Spleen (tissue), 11 donors: ENCODE measurements around the gene ACER2. TPM values are rescaled to one million over a fixed set of nuclear protein-coding genes. Genes with fewer than 3 reads are reported as not detected.
"Not testable (repeated sequence)": the region's sequence is repeated elsewhere in the genome, so short reads cannot be mapped to it uniquely, and the experiment has no call there.

Experiments used
- DNase-seq: peaks from one replicate; pipeline ENCODE4 v3.0.0-alpha.2; 2020
- H3K27ac ChIP-seq, 8 donors: fragments of 200-600 bp; sonication (generic) in 7 of 8; 1 replicate in 4 of 8; 2 replicates in 4 of 8; pipeline versions ENCODE4 v1.5.0 to v1.8.0; 2016 to 2021; ENCODE audit warnings: inconsistent platforms in 4 of 8, mild to moderate bottlenecking in 4 of 8, moderate library complexity in 1 of 8
- H3K27me3 ChIP-seq, 7 donors: fragments of 200-600 bp; sonication (generic) in 6 of 7; replicated peaks in 1 of 7; 1 replicate in 4 of 7; 2 replicates in 3 of 7; pipeline versions ENCODE4 v1.5.0 to v1.8.0; 2016 to 2021; ENCODE audit warnings: inconsistent platforms in 3 of 7, mild to moderate bottlenecking in 1 of 7
- H3K36me3 ChIP-seq, 6 donors: fragments of 200-600 bp; sonication (generic) in 5 of 6; 1 replicate in 4 of 6; 2 replicates in 2 of 6; pipeline versions ENCODE4 v1.5.0 to v1.8.0; 2016 to 2021; ENCODE audit warnings: inconsistent platforms in 2 of 6
- H3K4me1 ChIP-seq, 6 donors: fragments of 200-600 bp; sonication (generic) in 5 of 6; 1 replicate in 3 of 6; 2 replicates in 3 of 6; pipeline versions ENCODE4 v1.5.0 to v1.8.0; 2016 to 2021; ENCODE audit warnings: inconsistent platforms in 3 of 6
- H3K4me3 ChIP-seq, 8 donors: fragments of 200-600 bp; sonication (generic) in 7 of 8; 1 replicate in 4 of 8; 2 replicates in 4 of 8; pipeline versions ENCODE4 v1.5.0 to v1.8.0; 2016 to 2021; ENCODE audit warnings: inconsistent platforms in 4 of 8, mild to moderate bottlenecking in 4 of 8, moderate library complexity in 2 of 8
- H3K9me3 ChIP-seq, 8 donors: fragments of 200-600 bp; sonication (generic) in 7 of 8; 1 replicate in 4 of 8; 2 replicates in 4 of 8; pipeline versions ENCODE4 v1.5.0 to v1.8.0; 2016 to 2021; ENCODE audit warnings: inconsistent platforms in 4 of 8
- CTCF ChIP-seq, 11 experiments: fragments of 200-600 bp in 7 of 11; fragments of 450-650 bp in 4 of 11; sonication (generic) in 4 of 11; IDR thresholded peaks in 8 of 11; conservative IDR thresholded peaks in 3 of 11; 1 replicate in 7 of 11; 2 replicates in 4 of 11; pipeline versions ENCODE4 v1.4.0 to v1.8.0; 2016 to 2021; ENCODE audit warnings: antibody characterized with exemption in 11 of 11, inconsistent platforms in 4 of 11, mild to moderate bottlenecking in 1 of 11
- POLR2A ChIP-seq, 3 donors: fragments of 450-650 bp; IDR thresholded peaks; one replicate each; pipeline ENCODE4 v1.5.1; 2017; ENCODE audit warnings: antibody characterized with exemption in 3 of 3, mild to moderate bottlenecking in 1 of 3
- POLR2AphosphoS5 ChIP-seq, 3 donors: sonication (generic); formaldehyde crosslinking; IDR thresholded peaks; one replicate each; pipeline ENCODE4 v1.5.1; 2017; ENCODE audit warnings: antibody characterized with exemption in 3 of 3
- WGBS, 5 donors: extraction: QIAGEN DNeasy Blood & Tissue Kit in 3 of 5; methylation state at CpG; one replicate each; pipeline versions ENCODE4 v1.1.5 to v1.1.7; 2013 to 2018; 5-methylcytosine and 5-hydroxymethylcytosine counted together
- intact Hi-C: fragments of 100-400 bp; cut with DNase I; formaldehyde crosslinking; loops from one replicate; pipeline ENCODE4 v1.15.0; 2023; ENCODE audit warnings: low total_unique reads
- polyA plus RNA-seq, 3 donors: library from polyadenylated mRNA; stranded (reverse); fragments of 200-250 nt; gene quantifications; one replicate each; pipeline ENCODE4 v1.2.1, GENCODE V29; 2013
- total RNA-seq, 7 donors: library from RNA; depleted of rRNA in 3 of 7; stranded (reverse); fragments of >200 nt in 3 of 7; fragmentation: NEBNext Ultra II Directional in 4 of 7; extraction: Animal tissue kit (Norgen Biotek cat#: 25700) in 4 of 7; gene quantifications; one replicate each; pipeline versions ENCODE4 v1.1.0 to v1.2.1, GENCODE V29; 2016 to 2021
- donor health status: healthy with polysubstance abuse.
- donor health status: DM: no; HTN: no; CAD: no; lungs with moderate emphysema.
- donor health status: DM: no; HTN: no; CAD: no.
- donor health status: Bipolar disorder and iron deficiency.
- donor health status: healthy.
- donor health status: DM: no; HTN: no; CAD: no.
- donor health status: DM: yes; HTN: yes; CAD: no.

Gene ACER2
- total and polyA plus RNA-seq, 10 donors, result 0.09 to 7.2 (median 4.3) TPM

- DNase-seq, result no peak
- intact Hi-C loops, result no loop called here
- Histone ChIP-seq H3K27ac (no peak overlapping the region), H3K27me3 (no peaks in the 10 kb centered on the region), H3K4me3 (no peak overlapping the region), H3K36me3 (no peaks in the 10 kb centered on the region), H3K4me1 (no peaks in the 10 kb centered on the region), H3K9me3 (peaks cover 0 to 6% (median under 1%) of the 10 kb centered on the region in 8 donors)
- TF ChIP-seq CTCF (IDR thresholded peaks at IDR 0.05 in 8 of 11, conservative IDR thresholded peaks at IDR 0.05 in 3 of 11) (no peak), POLR2A (IDR thresholded peaks at IDR 0.05) (no peak), POLR2AphosphoS5 (IDR thresholded peaks at IDR 0.05) (no peak)
- 45 to 83% (median 73%) methylated on average over 1 of the region's 1 CpG for WGBS, 5 donors
Observed at GRCh38 chr9:19397845-19398244, 11.0 kb upstream of the ACER2 start.

- H3K4me3 ChIP-seq, H3K36me3 ChIP-seq, H3K4me1 ChIP-seq, intact Hi-C loops, H3K27me3 ChIP-seq, DNase-seq, H3K27ac ChIP-seq: not testable (repeated sequence)
- peaks cover 0 to 20% (median 9%) of the 10 kb centered on the region in 8 donors for H3K9me3 ChIP-seq
- 79 to 93% (median 92%) methylated on average over 4 of the region's 4 CpGs for WGBS, 5 donors
Observed at GRCh38 chr9:19403231-19403630, 5.6 kb upstream of the ACER2 start.

- peaks cover 0 to 15% (median 9%) of the 10 kb centered on the region in 6 donors for H3K4me1 ChIP-seq
- H3K4me3 ChIP-seq, result no peak overlapping the region
- peaks cover 0 to 20% (median 9%) of the 10 kb centered on the region in 8 donors for H3K9me3 ChIP-seq
- DNase-seq, result no peak
- H3K27me3 ChIP-seq, result no peaks in the 10 kb centered on the region
- TF ChIP-seq POLR2A (IDR thresholded peaks at IDR 0.05) (no peak), CTCF (IDR thresholded peaks at IDR 0.05 in 8 of 11, conservative IDR thresholded peaks at IDR 0.05 in 3 of 11) (no peak), POLR2AphosphoS5 (IDR thresholded peaks at IDR 0.05) (no peak)
- no peak overlapping the region for H3K27ac ChIP-seq
- H3K36me3 ChIP-seq, result no peaks in the 10 kb centered on the region
- 73 to 91% (median 86%) methylated on average over 4 of the region's 4 CpGs for WGBS, 5 donors
- intact Hi-C loops, result no loop called here
Observed at GRCh38 chr9:19404283-19405075, 4.3 kb upstream of the ACER2 start.

GRCh38 chr9:19405771-19406170 lies 3.0 kb upstream of the ACER2 start:
- WGBS, 5 donors, result 83 to 97% (median 90%) methylated on average over 1 of the region's 1 CpG

More at GRCh38 chr9:19405771-19406170, 3.0 kb upstream of the ACER2 start:
- no peak for TF ChIP-seq POLR2AphosphoS5 (IDR thresholded peaks at IDR 0.05)
- TF ChIP-seq CTCF (IDR thresholded peaks at IDR 0.05 in 8 of 11, conservative IDR thresholded peaks at IDR 0.05 in 3 of 11), result no peak
- no peak for TF ChIP-seq POLR2A (IDR thresholded peaks at IDR 0.05)
- intact Hi-C loops, result no loop called here
- Histone ChIP-seq H3K9me3 (peaks cover 0 to 20% (median 9%) of the 10 kb centered on the region in 8 donors), H3K27me3 (no peaks in the 10 kb centered on the region), H3K36me3 (no peaks in the 10 kb centered on the region), H3K4me3 (no peak overlapping the region), H3K4me1 (peaks cover 3 to 26% (median 15%) of the 10 kb centered on the region in 6 donors), H3K27ac (no peak overlapping the region)
- no peak for DNase-seq
